GM12878 (cell line): Measurements from ENCODE around the gene ANXA11. TPM values are rescaled to one million over a fixed set of nuclear protein-coding genes. Genes with fewer than 3 reads are reported as not detected.

Source experiments
- ATAC-seq: fragments of 200-7000 bp; cut with Tn5 transposase; 3 replicates; pipeline ENCODE4 v1.9.1; 2020; ENCODE audit warnings: mild to moderate bottlenecking, moderate library complexity
- BruUV-seq: library from RNA; stranded (reverse); fragments of 400-500 nt; replicated peaks from 2 replicates; lab custom pipeline; 2021; lab: Mats Ljungman, UMichigan
- CTCF ChIA-PET: fragments of 300-600 bp; sonication (Branson Sonifier 250); formaldehyde crosslinking; extraction: SDS; loops from one replicate; lab custom pipeline; 2021; ENCODE audit warnings: inconsistent platforms; lab: Yijun Ruan, JAX
- POLR2A ChIA-PET: fragments of 350-600 bp; formaldehyde crosslinking; extraction: SDS; loops from one replicate; lab custom pipeline; 2021; ENCODE audit warnings: inconsistent platforms; lab: Charles Lee
- RAD21 ChIA-PET: fragments of 300-600 bp; sonication (Branson Sonifier 250); formaldehyde crosslinking; loops from one replicate; lab custom pipeline; 2023; ENCODE audit warnings: antibody characterized with exemption; ENCODE audit not compliant: unreplicated experiment; lab: Charles Lee
- SMC1A ChIA-PET: fragments of 300-600 bp; sonication (Branson Sonifier 250); formaldehyde crosslinking; loops from one replicate; lab custom pipeline; 2023; ENCODE audit not compliant: unreplicated experiment, uncharacterized antibody; lab: Charles Lee
- DNase-seq: peaks from one replicate; pipeline ENCODE4 v3.0.0-alpha.2; 2011; ENCODE audit warnings: low read depth, low spot score
- FAIRE-seq: peaks from 3 replicates; lab custom pipeline; 2011; peaks lifted over from hg19 to GRCh38; lab: Jason Lieb, UNC
- H2AFZ ChIP-seq: 2 replicates; pipeline ENCODE4 v1.6.0; 2011; ENCODE audit warnings: low read depth, low read length, control low read depth; ENCODE audit not compliant: control insufficient read depth
- H3K27ac ChIP-seq: 2 replicates; pipeline ENCODE4 v1.5.1; 2011; ENCODE audit warnings: control low read depth; ENCODE audit not compliant: control insufficient read depth, insufficient read depth
- H3K27me3 ChIP-seq, 2 experiments: replicated peaks in 1 of 2; 2 replicates each; pipeline versions ENCODE4 v1.6.0 to v1.6.1; 2011; ENCODE audit warnings: low read length in 1 of 2; ENCODE audit not compliant: control insufficient read depth in 2 of 2, insufficient read depth in 2 of 2
- H3K36me3 ChIP-seq, 2 experiments: 2 replicates each; pipeline ENCODE4 v1.5.1; 2011; ENCODE audit warnings: low read length in 1 of 2; ENCODE audit not compliant: control insufficient read depth in 2 of 2, insufficient read depth in 2 of 2
- H3K4me1 ChIP-seq: 2 replicates; pipeline ENCODE4 v1.6.1; 2011; ENCODE audit warnings: mild to moderate bottlenecking, low read length, moderate library complexity, mixed read lengths; ENCODE audit not compliant: control insufficient read depth, insufficient read depth
- H3K4me2 ChIP-seq: 2 replicates; pipeline ENCODE4 v1.6.0; 2011; ENCODE audit warnings: control low read depth; ENCODE audit not compliant: control insufficient read depth, insufficient read depth
- H3K4me3 ChIP-seq: fragments of 200-600 bp; sonication (generic); 2 replicates; pipeline ENCODE4 v1.5.1; 2016
- H3K79me2 ChIP-seq: 2 replicates; pipeline ENCODE4 v1.6.0; 2011; ENCODE audit warnings: low read length; ENCODE audit not compliant: control insufficient read depth, insufficient read depth
- H3K9ac ChIP-seq: 2 replicates; pipeline ENCODE4 v1.8.0; 2011; ENCODE audit warnings: low read length, control low read depth, mixed read lengths; ENCODE audit not compliant: control insufficient read depth, insufficient read depth
- H3K9me3 ChIP-seq: replicated peaks from 3 replicates; pipeline ENCODE4 v1.5.1; 2011; ENCODE audit warnings: mild to moderate bottlenecking, low read length; ENCODE audit not compliant: control insufficient read depth, insufficient read depth
- H4K20me1 ChIP-seq: 2 replicates; pipeline ENCODE4 v1.6.0; 2011; ENCODE audit not compliant: control insufficient read depth, insufficient read depth
- ATF7 ChIP-seq: fragments of 450-650 bp; IDR thresholded peaks from 2 replicates; pipeline ENCODE4 v1.6.1; 2016; ENCODE audit warnings: low read depth, mild to moderate bottlenecking
- BCL3 ChIP-seq: IDR thresholded peaks from 2 replicates; pipeline ENCODE4 v1.6.1; 2011; ENCODE audit warnings: borderline replicate concordance, low read depth, mild to moderate bottlenecking, moderate library complexity, low read length; ENCODE audit not compliant: insufficient read depth, poor library complexity, severe bottlenecking
- CBX5 ChIP-seq: sonication (generic); IDR thresholded peaks from 2 replicates; pipeline ENCODE4 v1.6.1; 2016; ENCODE audit warnings: low read depth, moderate library complexity, mild to moderate bottlenecking, inconsistent platforms
- HDGF ChIP-seq: fragments of 450-650 bp; IDR thresholded peaks from 2 replicates; pipeline ENCODE4 v1.6.1; 2016; ENCODE audit warnings: antibody characterized with exemption
- IKZF2 ChIP-seq, 2 experiments: fragments of 450-650 bp; IDR thresholded peaks; 2 replicates each; pipeline ENCODE4 v1.6.1; 2017; ENCODE audit warnings: mild to moderate bottlenecking in 2 of 2, moderate library complexity in 2 of 2
- JUNB ChIP-seq: IDR thresholded peaks from 2 replicates; pipeline ENCODE4 v1.6.1; 2016; ENCODE audit warnings: antibody characterized with exemption, mild to moderate bottlenecking
- POU2F2 ChIP-seq: IDR thresholded peaks from 3 replicates; pipeline ENCODE4 v1.6.1; 2011; ENCODE audit warnings: low read depth, mild to moderate bottlenecking, low read length, borderline replicate concordance
- RELA ChIP-seq: fragments of 450-650 bp; IDR thresholded peaks from 2 replicates; pipeline ENCODE4 v1.8.0; 2014; ENCODE audit warnings: borderline replicate concordance; ENCODE audit not compliant: partially characterized antibody
- STAT3 ChIP-seq: IDR thresholded peaks from 2 replicates; pipeline ENCODE4 v1.6.1; 2011; ENCODE audit warnings: low read depth, low read length, improper control_type of control experiment
- SUZ12 ChIP-seq: fragments of 200-600 bp; sonication (generic); IDR thresholded peaks from one replicate; pipeline ENCODE4 v1.6.1; 2018; ENCODE audit warnings: antibody characterized with exemption, mild to moderate bottlenecking; ENCODE audit not compliant: unreplicated experiment
- WGBS: methylation state at CpG from one replicate; pipeline ENCODE4 v1.1.6; 2016; ENCODE audit warnings: low lambda C conversion rate; ENCODE audit not compliant: insufficient replicate concordance, insufficient coverage; ENCODE audit errors: missing lambda C conversion rate; 5-methylcytosine and 5-hydroxymethylcytosine counted together
- in situ Hi-C: fragments of 300-500 bp; cut with MboI; formaldehyde crosslinking; loops from 9 replicates; pipeline ENCODE4 v1.14.3; 2018; ENCODE audit warnings: mixed read lengths
- intact Hi-C: fragments of 100-400 bp; cut with micrococcal nuclease; formaldehyde crosslinking; loops from one replicate; pipeline ENCODE4 v1.14.2; 2022; ENCODE audit not compliant: unreplicated experiment
- polyA plus RNA-seq, 11 experiments: library from polyadenylated mRNA; depleted of rRNA in 4 of 11; unstranded in 6 of 11; stranded (reverse) in 5 of 11; fragments of >200 nt; fragmentation: Nextera tagmentation in 4 of 11; fragmentation: Illumina TruSeq in 1 of 11; extraction: Ambion mirVana in 4 of 11; extraction: Trizol in 1 of 11; gene quantifications; 1 replicate in 1 of 11; 2 replicates in 10 of 11; pipeline versions ENCODE4 v1.2.1 to v1.2.3, GENCODE V29; 2011 to 2016; ENCODE audit warnings: inconsistent platforms in 2 of 11, missing spikeins in 2 of 11, low read depth in 1 of 11
- total RNA-seq, 4 experiments: library from RNA; depleted of rRNA in 3 of 4; stranded (reverse); fragments of >200 nt in 3 of 4; fragmentation: Illumina TruSeq in 1 of 4; extraction: Trizol in 1 of 4; gene quantifications; 2 replicates each; pipeline versions ENCODE4 v1.2.1 to v1.2.3, GENCODE V29; 2013 to 2021
- TF ChIP-seq, protein P1 (sequence below): IDR thresholded peaks from 2 replicates; pipeline ENCODE4 v1.6.1; 2012; ENCODE audit warnings: low read depth, low read length, improper control_type of control experiment
- TF ChIP-seq, protein P2 (sequence below): IDR thresholded peaks from 2 replicates; pipeline ENCODE4 v1.6.1; 2012; ENCODE audit warnings: low read length, inconsistent platforms
- TF ChIP-seq, protein P3 (sequence below): fragments of 450-650 bp; conservative IDR thresholded peaks from 2 replicates; pipeline ENCODE4 v1.6.1; 2017; ENCODE audit warnings: mild to moderate bottlenecking, moderate library complexity
- TF ChIP-seq, protein P4 (sequence below): fragments of 450-650 bp; IDR thresholded peaks from 2 replicates; pipeline ENCODE4 v1.6.1; 2017; ENCODE audit warnings: low read depth, mild to moderate bottlenecking, moderate library complexity

Gene ANXA11
- total and polyA plus RNA-seq, 10 of the 15 experiments (the other 5 are each of a cell fraction or from before 2014, with no cell fraction given) = 25.0 to 129 (median 72.2) TPM

DNA sequence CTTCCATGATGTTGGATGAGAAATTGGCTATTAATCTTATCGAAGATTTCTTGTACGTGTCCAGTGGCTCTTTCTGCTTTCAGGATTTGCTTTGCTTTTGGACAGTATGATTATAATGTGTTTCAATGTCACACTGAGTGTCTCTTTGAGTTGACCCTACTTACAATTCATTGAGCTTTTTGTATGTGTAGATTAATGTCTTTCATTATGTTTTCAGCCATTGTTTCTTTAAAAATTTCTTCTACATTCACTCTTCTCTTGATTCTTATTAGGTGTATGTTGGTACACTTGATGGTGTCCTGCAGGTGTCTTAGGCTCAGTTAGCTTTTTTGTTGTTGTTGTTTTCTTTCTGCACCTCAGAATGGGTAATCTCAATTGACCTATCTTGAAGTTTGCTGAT is 56.2 kb downstream of the ANXA11 start:
- 94% methylated on average over 2 of the region's 2 CpGs for WGBS

More for the DNA sequence above, 56.2 kb downstream of the ANXA11 start:
- H3K27me3 ChIP-seq = no peaks in the 10 kb centered on the region
- ChIA-PET SMC1A (interaction anchor here (1.3 to 1.6 kb wide), 2 partner anchors 55 to 74 kb away, joined by 4 read pairs; no protein-coding TSS in a partner anchor), CTCF (interaction anchor here (0.9 to 3.1 kb wide), 4 partner anchors 55 to 75 kb away, joined by 3 to 13 read pairs (median 6); no protein-coding TSS in a partner anchor), POLR2A (no interaction called here), RAD21 (interaction anchor here (0.9 kb wide), 1 partner anchor 74 kb away, joined by 4 read pairs; no protein-coding TSS in a partner anchor)
- H3K4me2 ChIP-seq = no peak overlapping the region
- H3K27ac ChIP-seq = no peak overlapping the region
- no peak for FAIRE-seq
- H3K4me1 ChIP-seq = peaks cover 4% of the 10 kb centered on the region; the same call in 1 of the 2 replicates
- in situ Hi-C loops (no loop called here), intact Hi-C loops (no loop called here)
- no peak for DNase-seq
- ATAC-seq = no peak
- TF ChIP-seq HDGF = no peak
- TF ChIP-seq RELA = no peak
- TF ChIP-seq CBX5 = no peak
- TF ChIP-seq, protein P1, sequence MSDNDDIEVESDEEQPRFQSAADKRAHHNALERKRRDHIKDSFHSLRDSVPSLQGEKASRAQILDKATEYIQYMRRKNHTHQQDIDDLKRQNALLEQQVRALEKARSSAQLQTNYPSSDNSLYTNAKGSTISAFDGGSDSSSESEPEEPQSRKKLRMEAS = no peak
- TF ChIP-seq JUNB = no peak
- TF ChIP-seq, protein P2, sequence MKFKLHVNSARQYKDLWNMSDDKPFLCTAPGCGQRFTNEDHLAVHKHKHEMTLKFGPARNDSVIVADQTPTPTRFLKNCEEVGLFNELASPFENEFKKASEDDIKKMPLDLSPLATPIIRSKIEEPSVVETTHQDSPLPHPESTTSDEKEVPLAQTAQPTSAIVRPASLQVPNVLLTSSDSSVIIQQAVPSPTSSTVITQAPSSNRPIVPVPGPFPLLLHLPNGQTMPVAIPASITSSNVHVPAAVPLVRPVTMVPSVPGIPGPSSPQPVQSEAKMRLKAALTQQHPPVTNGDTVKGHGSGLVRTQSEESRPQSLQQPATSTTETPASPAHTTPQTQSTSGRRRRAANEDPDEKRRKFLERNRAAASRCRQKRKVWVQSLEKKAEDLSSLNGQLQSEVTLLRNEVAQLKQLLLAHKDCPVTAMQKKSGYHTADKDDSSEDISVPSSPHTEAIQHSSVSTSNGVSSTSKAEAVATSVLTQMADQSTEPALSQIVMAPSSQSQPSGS = no peak
- TF ChIP-seq, protein P3, sequence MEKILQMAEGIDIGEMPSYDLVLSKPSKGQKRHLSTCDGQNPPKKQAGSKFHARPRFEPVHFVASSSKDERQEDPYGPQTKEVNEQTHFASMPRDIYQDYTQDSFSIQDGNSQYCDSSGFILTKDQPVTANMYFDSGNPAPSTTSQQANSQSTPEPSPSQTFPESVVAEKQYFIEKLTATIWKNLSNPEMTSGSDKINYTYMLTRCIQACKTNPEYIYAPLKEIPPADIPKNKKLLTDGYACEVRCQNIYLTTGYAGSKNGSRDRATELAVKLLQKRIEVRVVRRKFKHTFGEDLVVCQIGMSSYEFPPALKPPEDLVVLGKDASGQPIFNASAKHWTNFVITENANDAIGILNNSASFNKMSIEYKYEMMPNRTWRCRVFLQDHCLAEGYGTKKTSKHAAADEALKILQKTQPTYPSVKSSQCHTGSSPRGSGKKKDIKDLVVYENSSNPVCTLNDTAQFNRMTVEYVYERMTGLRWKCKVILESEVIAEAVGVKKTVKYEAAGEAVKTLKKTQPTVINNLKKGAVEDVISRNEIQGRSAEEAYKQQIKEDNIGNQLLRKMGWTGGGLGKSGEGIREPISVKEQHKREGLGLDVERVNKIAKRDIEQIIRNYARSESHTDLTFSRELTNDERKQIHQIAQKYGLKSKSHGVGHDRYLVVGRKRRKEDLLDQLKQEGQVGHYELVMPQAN = no peak
- TF ChIP-seq, protein P4, sequence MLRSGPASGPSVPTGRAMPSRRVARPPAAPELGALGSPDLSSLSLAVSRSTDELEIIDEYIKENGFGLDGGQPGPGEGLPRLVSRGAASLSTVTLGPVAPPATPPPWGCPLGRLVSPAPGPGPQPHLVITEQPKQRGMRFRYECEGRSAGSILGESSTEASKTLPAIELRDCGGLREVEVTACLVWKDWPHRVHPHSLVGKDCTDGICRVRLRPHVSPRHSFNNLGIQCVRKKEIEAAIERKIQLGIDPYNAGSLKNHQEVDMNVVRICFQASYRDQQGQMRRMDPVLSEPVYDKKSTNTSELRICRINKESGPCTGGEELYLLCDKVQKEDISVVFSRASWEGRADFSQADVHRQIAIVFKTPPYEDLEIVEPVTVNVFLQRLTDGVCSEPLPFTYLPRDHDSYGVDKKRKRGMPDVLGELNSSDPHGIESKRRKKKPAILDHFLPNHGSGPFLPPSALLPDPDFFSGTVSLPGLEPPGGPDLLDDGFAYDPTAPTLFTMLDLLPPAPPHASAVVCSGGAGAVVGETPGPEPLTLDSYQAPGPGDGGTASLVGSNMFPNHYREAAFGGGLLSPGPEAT = no peak
- TF ChIP-seq ATF7 = no peak
- no peak for TF ChIP-seq POU2F2
- no peak for TF ChIP-seq SUZ12
- TF ChIP-seq BCL3 = no peak
- TF ChIP-seq IKZF2 (IDR thresholded peaks at IDR 0.05) = no peak
- no peak for TF ChIP-seq STAT3
- TSS peak; percentile 33 for BruUV-seq
- no peaks in the 10 kb centered on the region for H3K79me2 ChIP-seq
- H3K4me3 ChIP-seq = no peak overlapping the region
- H2AFZ ChIP-seq = no peak overlapping the region
- no peaks in the 10 kb centered on the region for H3K9me3 ChIP-seq
- H4K20me1 ChIP-seq = no peaks in the 10 kb centered on the region
- H3K9ac ChIP-seq = no peak overlapping the region
- no peaks in the 10 kb centered on the region; a peak in 2 of 4 replicates for H3K36me3 ChIP-seq
